LNCAP (cell line): ENCODE results near the gene CELF4.

ENCODE experiments used
- CTCF ChIP-seq: fragments of 450-650 bp; IDR thresholded peaks from 2 replicates; pipeline ENCODE4 v1.5.1; 2017; ENCODE audit warnings: mild to moderate bottlenecking

Gene CELF4

GRCh38 chr18:37361335-37362157 lies 204.1 kb downstream of the CELF4 start:
- TF ChIP-seq CTCF = no peak

DNA sequence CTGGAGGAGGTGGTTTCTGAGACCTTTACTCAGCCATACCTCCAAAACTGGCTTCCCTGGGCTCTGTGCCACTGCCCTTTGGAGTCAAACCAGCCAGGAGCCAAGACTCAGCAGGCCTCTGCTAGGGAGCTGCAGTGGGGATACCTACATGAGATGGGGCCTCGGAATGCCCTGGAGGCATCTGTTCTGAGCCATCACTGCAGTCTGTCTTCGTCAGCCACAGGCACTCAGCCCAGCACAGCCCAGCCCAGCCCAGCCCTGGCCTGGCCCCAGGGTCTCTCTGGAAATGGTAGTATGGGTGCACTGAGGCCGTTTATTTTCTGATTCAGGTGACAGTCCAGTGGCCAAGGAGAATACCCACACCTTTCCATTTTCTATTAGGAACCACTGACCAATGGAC lies 209.8 kb downstream of the CELF4 start:
- no peak for TF ChIP-seq CTCF

DNA sequence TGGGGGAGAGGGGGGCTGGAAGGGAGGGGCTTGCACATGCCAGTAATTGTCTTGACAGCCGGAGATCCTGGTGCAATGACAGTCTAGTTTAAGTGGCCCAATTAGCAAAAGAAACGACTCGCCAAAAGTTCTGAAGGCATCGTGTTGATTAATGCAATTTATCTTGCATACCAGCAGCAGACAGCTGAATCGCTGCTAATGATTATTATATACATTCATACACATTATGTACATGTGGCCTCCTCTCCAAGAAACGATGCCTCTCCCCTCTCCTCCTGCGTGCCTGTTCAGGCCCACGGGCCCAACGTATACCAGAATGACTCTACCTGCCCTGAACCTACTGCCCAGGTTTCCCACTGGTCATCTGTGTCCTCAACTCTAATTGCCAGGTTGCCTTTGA lies 214.5 kb downstream of the CELF4 start:
- no peak for TF ChIP-seq CTCF

GRCh38 chr18:37348729-37349128 lies 216.9 kb downstream of the CELF4 start:
- TF ChIP-seq CTCF = no peak

- no peak for TF ChIP-seq CTCF
These were observed 219.6 kb downstream of the CELF4 start for GRCh38 chr18:37346048-37346447.

DNA sequence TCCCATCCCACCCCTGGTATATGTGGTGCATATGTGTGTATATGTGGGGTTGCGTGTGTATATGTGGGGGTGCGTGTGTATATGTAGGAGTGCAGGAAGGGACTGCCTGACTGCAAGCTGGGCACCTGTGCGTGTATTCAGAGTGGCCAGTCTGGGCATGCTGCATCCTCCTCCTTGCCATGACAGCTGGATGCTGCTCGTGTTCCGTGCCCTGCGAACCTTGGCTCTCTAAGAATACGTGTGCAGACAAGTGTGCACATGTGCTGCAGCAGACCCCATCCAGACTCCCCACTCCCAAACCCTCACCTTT lies 222.1 kb downstream of the CELF4 start:
- TF ChIP-seq CTCF = peak; percentile 14; the same call in 1 of the 2 replicates

GRCh38 chr18:37341473-37342086 lies 224.0 kb downstream of the CELF4 start:
- TF ChIP-seq CTCF = no peak
